ENCODE data around the gene MILR1.
A peak's percentile ranks its signal among the peaks of the same experiment; 100 is the strongest.

DNA sequence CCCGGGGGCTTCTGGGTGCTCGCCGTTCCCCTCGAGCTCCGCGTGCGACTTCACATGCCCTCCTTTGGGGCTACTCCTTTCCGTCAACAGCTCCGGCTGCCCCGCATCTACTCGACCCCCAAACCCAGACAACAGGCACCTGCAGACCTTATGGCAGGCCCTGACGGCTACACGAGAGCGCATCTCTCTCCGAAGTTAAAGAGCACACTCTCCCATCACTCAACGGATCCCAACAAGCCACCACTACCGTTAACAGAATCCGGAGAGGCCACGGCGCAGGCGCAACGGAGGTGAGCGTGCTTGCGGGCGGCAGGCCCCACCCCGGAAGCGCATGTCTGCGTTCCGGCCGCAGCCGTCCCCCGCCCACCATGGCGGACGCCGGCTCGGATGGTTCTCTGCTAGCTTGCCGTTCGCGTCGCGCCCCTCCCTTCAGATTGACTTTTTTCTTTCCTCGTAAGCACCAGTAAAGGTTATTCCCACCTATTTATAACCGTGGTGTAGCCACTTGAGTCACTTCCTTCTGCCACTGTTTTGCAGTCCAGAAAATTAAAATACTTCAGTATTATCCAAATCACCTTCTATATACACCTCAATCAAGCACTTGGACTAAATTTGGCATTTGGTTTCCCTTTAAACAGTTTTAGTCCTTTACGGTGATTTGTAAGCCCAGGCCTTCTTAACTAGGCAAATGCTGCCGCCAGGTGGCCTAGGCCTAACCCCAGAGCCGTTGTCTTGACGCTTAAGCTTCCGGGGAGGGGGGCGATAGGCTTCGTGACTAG lies 48.1 kb downstream of the MILR1 start, which contains the start of gene POLG2:
- TF ChIP-seq, protein P1, sequence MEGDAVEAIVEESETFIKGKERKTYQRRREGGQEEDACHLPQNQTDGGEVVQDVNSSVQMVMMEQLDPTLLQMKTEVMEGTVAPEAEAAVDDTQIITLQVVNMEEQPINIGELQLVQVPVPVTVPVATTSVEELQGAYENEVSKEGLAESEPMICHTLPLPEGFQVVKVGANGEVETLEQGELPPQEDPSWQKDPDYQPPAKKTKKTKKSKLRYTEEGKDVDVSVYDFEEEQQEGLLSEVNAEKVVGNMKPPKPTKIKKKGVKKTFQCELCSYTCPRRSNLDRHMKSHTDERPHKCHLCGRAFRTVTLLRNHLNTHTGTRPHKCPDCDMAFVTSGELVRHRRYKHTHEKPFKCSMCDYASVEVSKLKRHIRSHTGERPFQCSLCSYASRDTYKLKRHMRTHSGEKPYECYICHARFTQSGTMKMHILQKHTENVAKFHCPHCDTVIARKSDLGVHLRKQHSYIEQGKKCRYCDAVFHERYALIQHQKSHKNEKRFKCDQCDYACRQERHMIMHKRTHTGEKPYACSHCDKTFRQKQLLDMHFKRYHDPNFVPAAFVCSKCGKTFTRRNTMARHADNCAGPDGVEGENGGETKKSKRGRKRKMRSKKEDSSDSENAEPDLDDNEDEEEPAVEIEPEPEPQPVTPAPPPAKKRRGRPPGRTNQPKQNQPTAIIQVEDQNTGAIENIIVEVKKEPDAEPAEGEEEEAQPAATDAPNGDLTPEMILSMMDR (IDR thresholded peaks at IDR 0.05; ENCODE audit: poor library complexity), result peak; percentile 56
- TF ChIP-seq EZH2 (IDR thresholded peaks at IDR 0.05; ENCODE audit: borderline replicate concordance), result no peak
